Activated CD4-positive, CD25-positive, alpha-beta regulatory T cell treated with anti-CD3 and anti-CD28 coated beads, Interleukin-2, amount 50 U/mL, for 24 hours (primary cell): Measurements from ENCODE around the gene ANAPC13.

Source experiments
- ATAC-seq, 2 donors: fragments of 150-1000 bp; cut with Tn5 transposase; one replicate each; pipeline ENCODE4 v1.10.0; 2021; ENCODE audit warnings: mild to moderate bottlenecking in 1 of 2, moderate library complexity in 1 of 2

The ANAPC13 gene

DNA sequence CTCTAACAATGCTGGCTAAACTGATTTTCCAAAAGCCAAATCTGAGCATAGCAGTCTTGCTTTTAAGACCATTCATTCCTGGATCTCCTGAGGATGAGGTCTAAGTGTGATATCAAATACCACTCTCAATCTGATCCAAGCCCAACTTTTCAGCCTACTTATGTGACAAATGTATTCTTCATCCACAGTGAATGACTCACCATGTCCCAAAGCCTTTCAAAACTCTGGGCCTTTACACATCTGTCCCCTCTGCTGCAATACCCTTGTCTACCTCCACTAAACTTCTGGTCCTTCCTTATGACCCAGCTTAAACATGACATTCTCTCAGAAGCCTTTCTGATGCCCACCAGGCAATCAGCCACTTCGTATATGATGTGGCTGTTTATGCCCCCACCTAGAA is 4.6 kb downstream of the ANAPC13 start:
- no peak for ATAC-seq

- ATAC-seq: no peak
Observed at GRCh38 chr3:134480546-134480945, 5.2 kb downstream of the ANAPC13 start.

DNA sequence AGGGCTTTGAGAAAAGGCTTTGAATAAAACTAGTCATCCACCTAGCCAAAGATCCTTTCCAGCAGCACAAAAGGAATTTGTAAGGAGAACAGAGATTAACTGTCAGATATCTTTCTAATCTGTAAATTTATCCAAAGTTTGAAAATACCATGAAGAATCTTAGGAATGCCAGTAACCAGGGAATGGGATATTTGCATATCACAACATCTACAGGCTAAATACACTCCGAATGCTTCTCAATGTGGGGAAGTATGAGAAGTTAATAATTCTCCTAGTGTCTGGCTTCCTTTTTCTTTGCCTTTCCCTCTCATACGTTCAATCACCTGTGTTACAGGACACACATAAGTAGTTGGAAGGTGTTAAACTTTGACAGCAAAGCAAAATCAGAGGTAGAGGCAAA is 7.8 kb downstream of the ANAPC13 start:
- ATAC-seq: no peak

DNA sequence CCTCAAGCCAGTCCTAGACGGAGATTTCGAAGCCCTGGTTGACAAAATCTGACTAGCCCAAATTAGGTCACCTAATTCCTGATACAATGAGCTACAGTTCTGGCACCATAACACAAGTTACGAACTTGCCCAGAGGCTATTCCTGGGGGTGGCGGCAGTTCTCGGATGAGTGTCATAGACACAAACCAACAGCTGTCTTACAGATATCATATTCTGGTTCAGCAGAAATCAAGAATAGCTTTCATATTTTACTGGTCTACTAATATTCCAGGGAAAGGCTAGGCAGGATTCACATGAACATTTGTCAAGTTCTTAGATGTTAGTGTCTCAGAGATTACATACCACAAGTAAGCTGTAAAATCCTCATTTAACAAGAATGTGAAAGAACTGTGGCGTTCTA is 8.8 kb downstream of the ANAPC13 start:
- ATAC-seq: no peak

DNA sequence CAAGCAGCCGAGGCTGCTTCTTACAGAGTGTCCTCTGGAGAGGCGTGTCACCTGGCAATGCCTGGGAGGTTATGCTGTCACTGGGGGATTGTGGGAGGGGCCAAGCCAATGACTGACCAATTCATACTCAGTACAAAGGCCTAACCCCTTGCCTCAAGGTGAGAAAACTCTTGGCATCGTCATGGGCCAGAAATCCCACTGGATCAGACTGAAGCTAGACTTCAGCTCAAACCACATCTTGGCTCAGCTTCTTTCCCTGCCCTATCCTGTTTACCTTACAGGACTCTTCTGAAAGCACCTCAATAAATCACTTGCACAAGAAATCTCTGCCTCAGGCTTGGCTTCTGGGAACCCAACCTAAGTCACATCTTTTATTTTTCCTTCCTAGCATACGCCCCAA is 9.5 kb downstream of the ANAPC13 start:
- no peak for ATAC-seq

- no peak for ATAC-seq
Observed at GRCh38 chr3:134474956-134475355, 10.8 kb downstream of the ANAPC13 start.

DNA sequence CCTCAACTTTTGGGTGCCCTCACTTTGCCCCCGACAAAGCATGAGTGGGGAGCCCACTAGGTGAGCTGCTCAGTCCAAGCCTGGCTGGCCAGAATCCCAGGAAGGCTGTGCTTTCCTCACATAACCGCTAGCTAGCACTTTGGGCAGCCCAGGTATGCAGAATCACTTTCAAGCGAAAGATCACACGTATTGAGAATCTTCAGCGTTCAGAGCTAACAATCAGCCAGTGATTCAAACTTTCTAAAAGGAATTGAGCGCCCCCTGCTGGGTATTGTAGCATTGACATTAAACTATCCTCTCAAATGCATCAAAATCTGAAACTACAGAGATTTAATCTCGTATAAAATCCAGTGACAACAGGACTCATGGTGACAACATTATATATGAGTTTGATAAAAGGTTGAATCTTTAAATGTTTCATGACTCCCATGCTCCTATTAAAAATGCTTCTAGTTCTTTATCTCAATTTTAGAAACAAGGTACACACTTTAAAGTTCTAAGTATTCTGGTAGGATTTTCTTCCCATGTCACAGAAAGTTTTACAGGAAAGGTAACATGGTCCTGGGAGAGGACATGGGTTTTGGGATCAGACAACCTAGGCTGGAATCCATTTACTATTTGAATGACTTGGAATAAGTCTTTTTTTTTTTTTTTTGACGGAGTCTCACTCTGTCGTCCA is 11.8 kb downstream of the ANAPC13 start:
- peak; percentile 68 to 82 for ATAC-seq

GRCh38 chr3:134472831-134473230 is 13.0 kb downstream of the ANAPC13 start:
- ATAC-seq: no peak

DNA sequence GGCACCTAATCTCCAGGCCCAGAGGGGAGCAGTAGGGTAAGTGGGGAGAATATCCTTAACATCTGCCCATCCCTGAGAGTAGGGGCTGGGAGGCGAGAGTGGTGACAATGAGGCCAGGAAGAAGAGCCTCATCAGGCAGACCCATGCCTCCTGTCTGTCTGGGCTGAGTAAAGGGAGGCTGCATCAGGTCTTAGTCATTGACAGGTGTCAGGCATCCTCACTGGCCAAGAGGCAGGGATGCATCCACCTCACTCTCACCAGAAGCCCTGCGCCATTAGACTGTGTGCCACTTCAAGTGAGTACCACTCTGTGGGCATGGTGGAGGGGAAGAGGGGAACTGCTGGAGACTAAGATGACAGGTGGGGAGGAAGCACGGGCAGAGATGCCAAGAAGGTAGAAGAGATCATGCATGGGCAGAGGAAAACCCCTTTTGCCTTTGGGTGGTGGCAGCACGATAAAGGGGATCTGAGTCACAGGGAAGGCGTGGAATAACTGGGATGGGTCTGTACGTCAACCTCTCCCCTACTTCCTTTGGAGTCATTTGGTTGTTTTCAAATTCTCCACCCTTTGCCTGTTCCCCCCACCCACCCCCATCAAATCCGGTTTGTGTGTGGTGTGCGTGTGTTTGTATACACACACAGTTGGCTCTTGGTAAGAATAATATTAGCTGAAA is 14.1 kb downstream of the ANAPC13 start:
- peak in 1 of 2 donors; percentile 21 for ATAC-seq

DNA sequence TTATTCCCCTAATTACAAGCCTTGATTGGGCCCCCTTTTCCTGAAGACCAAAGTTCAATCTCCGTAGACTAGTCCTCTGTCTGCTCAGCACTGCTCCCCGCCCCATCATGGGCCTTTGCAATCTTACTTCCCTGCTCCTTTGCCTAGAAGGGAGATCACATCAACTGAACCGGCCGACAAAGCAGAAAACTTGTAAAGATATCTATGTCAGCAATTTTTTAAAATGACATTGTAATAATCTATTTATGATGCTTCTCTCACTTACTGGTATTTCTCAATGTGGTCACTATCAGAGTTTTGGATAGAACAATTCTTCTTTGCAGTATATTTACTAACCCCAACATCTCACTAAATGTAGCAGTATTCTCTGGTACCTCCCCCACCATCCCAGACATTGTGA is 17.3 kb downstream of the ANAPC13 start:
- no peak for ATAC-seq

- ATAC-seq: no peak
Observed at GRCh38 chr3:134466331-134466730, 19.5 kb downstream of the ANAPC13 start.

GRCh38 chr3:134464689-134465365 is 21.0 kb downstream of the ANAPC13 start:
- no peak for ATAC-seq

- ATAC-seq: no peak
Observed at GRCh38 chr3:134464064-134464688, 21.6 kb downstream of the ANAPC13 start.

DNA sequence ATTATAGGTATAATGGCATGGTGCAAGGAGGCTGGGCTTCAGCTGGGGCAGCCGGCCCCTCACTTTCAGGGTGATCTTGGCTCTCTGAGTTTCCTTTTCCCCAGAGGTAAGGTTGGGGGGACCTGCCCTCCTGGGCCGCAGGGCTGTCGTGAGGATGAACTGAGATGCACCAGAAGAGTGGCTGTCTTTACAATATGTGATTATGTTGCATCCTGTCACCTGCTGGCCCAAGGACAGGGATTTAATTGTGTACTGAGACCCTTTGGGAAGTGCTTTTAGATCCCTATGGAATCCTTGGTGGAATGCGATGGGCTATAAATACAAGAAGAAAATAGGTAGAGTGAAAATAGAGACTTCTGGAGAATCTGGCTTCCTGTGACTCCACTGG is 22.1 kb downstream of the ANAPC13 start:
- ATAC-seq: no peak

DNA sequence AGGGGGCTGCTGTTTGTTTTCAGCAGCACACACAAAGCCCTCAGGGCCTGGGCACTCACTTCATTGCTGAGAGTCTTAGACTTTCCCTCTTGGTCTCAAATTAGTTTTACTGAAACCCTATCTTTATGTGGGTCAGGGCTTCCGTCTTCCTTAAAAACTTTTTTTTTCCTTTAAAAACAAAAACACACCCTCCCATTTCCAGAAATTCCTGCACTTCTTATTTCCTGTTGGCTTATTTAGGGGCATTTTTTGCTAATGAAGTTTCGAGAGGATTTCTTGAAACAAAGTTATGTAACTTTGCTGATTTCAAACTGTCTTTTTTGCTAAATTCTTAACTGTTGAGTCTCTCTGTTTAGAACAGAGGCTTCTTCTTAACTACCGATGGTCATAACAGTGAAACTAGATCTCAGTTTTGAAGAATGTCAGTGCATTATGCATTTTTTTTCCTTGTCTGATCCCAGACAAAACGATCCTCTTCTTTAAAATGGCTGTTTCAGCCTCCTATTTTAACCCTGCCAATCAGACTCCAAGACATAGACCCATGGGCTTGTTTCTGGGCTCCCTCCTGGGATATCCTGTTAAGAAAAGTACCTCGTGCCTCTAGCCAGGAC is 23.3 kb downstream of the ANAPC13 start:
- ATAC-seq: no peak

DNA sequence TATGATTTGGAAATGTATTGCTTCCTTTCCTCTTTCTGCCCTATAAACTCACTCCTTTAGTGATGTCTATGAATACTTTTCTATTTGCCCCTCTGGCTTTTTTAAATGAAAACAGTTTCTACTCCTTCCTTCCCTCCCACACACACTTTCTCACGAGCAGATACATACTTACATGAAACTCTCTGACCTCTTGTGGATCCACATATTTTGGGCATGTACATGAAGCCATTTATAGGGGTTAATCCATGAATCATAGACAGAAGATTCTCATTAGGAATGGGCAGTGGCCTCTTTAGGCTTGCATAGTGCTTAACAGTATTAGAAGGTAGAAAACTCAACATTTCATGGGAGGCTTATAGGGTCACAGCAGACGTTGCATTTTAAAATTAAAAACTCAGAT is 24.8 kb downstream of the ANAPC13 start:
- ATAC-seq: no peak

GRCh38 chr3:134459562-134459961 is 26.2 kb downstream of the ANAPC13 start:
- no peak for ATAC-seq

GRCh38 chr3:134458406-134458945 is 27.3 kb downstream of the ANAPC13 start:
- ATAC-seq: no peak

DNA sequence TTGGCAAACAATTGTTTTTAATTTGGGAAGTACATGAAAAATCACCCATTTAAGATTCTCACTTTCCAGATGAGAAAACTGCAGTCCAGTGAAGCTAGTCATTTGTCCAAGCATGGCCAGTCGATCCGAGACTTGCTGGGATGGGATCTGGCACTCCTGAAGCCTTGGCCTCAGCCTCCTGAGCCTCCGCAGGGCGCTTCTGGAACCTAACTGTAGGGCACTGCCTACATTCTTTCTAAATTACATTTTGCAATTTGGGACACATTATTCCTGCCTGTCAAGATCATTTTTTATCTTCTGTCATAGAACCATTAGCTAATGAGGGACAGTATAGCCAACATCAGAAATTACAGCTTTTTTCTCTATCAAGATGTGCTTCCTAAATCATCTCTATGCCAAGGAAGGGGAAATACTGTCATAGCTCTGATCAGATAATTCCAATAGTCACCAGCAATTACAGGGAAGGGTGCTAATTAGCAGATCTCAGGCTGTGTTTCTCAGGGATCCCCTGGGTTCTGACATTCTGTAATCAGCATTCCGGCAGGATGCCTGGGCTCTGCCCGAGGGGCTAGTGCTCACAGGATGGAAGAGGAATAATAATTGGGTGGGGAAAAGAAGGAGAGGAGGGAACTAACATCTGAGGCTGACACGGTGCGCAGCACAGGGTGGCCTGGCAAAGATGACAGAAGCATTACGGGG is 28.3 kb downstream of the ANAPC13 start:
- no peak for ATAC-seq

DNA sequence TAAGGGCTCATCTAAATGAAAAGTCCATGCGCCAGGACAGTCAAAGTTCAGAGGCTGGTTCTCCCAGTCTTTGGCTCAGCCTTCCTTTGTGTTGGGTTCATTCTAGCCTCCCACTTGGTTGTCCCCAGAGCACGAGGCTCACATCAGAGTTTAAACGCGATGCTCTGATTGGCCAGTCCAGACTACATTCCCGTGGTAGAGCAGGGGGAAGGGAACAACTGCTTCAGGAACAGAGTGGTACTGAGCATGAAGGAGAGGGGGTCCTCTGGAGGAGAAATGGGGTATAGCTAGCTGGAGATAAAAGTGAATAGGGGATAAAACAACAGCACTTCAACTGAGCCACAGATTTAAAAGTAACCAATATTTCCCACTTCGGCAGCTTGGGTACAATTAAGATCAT is 32.2 kb downstream of the ANAPC13 start:
- ATAC-seq: no peak

DNA sequence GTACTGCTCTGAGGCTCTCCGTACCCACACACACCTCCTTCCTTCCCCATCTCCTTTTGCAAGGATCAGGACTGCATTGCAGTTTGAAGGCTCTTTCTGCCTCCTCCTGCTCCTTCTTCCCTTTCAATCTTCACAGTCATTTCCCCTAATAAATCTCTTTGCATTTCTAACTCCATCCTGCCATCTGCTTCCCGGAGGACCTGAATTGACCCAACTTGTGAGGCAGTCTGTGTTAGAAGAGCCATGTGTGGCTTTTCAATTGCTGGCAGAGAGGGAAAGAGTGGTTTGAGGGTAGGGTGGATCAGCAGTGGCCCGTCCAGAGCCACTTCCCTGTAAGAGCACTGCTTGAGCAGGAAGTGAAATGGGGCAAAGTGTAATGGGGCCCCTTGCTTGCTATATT is 35.8 kb downstream of the ANAPC13 start:
- no peak for ATAC-seq

- no peak for ATAC-seq
Observed at GRCh38 chr3:134449277-134449676, 36.5 kb downstream of the ANAPC13 start.
